ENCODE data around the gene CD300C. TPM values are rescaled to one million over a fixed set of nuclear protein-coding genes. Genes with fewer than 3 reads are reported as not detected.
A peak's percentile ranks its signal among the peaks of the same experiment; 100 is the strongest.
"Not testable (repeated sequence)": the region's sequence is repeated elsewhere in the genome, so short reads cannot be mapped to it uniquely, and the experiment has no call there.

The CD300C gene
- total RNA-seq, 4 donors from 2014 or later: 0.31 to 0.80 (median 0.53) TPM

DNA sequence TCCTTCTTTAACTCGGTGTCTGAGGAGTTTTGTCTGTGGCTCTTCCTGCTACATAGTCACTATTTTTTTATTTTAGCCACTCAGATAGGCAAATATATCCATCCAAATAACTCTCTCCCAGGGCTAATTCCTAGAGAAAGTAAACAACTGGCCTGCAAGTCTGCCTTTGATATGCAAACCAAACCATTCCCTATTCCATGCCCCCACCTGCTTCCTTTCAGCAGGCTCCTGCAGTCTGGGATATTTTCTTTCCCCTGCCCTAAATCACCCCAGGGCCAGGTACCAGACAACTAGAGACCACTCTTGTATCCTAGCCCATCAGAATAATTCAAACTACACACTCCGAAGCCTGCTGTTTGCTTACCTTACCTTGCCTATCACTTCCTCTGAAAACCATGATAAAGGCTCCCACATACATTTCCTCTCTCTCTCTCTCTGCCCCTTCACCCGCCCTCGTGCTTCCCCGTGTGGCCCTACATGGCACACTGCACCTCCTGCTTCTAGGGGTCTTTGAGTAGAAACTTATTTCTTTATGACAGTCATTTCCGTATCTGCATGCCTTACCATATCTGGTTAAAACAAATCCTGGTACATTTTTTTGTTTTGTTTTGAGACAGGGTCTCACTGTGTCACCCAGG lies 13.1 kb upstream of the CD300C start:
- H3K27ac ChIP-seq: no peak overlapping the region
- WGBS: 74% methylated on average over 6 of the region's 6 CpGs
- no peak overlapping the region for H3K4me3 ChIP-seq
- no peak for TF ChIP-seq POLR2A (IDR thresholded peaks at IDR 0.05)
- no peak for TF ChIP-seq EP300 (IDR thresholded peaks at IDR 0.05)
- TF ChIP-seq, protein P1, sequence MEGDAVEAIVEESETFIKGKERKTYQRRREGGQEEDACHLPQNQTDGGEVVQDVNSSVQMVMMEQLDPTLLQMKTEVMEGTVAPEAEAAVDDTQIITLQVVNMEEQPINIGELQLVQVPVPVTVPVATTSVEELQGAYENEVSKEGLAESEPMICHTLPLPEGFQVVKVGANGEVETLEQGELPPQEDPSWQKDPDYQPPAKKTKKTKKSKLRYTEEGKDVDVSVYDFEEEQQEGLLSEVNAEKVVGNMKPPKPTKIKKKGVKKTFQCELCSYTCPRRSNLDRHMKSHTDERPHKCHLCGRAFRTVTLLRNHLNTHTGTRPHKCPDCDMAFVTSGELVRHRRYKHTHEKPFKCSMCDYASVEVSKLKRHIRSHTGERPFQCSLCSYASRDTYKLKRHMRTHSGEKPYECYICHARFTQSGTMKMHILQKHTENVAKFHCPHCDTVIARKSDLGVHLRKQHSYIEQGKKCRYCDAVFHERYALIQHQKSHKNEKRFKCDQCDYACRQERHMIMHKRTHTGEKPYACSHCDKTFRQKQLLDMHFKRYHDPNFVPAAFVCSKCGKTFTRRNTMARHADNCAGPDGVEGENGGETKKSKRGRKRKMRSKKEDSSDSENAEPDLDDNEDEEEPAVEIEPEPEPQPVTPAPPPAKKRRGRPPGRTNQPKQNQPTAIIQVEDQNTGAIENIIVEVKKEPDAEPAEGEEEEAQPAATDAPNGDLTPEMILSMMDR (IDR thresholded peaks at IDR 0.05): no peak
- TF ChIP-seq POLR2AphosphoS5 (IDR thresholded peaks at IDR 0.05): no peak
- no peak for DNase-seq (ENCODE audit: low spot score in 2 of 2)
- H3K36me3 ChIP-seq: no peaks in the 10 kb centered on the region
- no peaks in the 10 kb centered on the region for H3K4me1 ChIP-seq
- H3K9me3 ChIP-seq: no peaks in the 10 kb centered on the region
- H3K27me3 ChIP-seq: peaks cover 12% of the 10 kb centered on the region

DNA sequence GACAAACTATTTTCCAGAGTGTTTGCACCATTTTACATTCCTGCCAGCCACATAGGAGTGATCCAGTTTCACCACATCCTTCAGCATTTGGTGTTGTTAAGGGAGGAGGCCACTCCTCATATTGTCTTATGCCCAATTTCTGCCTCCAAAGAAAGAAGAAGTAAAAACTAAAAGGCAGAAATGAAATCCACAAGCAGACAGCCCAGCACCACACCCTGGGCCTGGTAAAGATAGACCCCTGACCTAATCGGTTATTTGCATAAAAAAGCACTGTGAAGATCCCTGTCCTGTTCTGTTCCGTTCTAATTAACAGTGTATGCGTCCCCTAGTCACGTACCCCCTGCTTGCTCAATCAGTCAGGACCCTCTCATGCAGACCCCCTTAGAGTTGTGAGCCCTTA lies 12.5 kb upstream of the CD300C start:
- H3K36me3 ChIP-seq; H3K27ac ChIP-seq; DNase-seq (ENCODE audit: low spot score in 2 of 2); H3K27me3 ChIP-seq; H3K4me1 ChIP-seq; H3K9me3 ChIP-seq; H3K4me3 ChIP-seq: not testable (repeated sequence)
- 82% methylated on average over 4 of the region's 4 CpGs for WGBS

DNA sequence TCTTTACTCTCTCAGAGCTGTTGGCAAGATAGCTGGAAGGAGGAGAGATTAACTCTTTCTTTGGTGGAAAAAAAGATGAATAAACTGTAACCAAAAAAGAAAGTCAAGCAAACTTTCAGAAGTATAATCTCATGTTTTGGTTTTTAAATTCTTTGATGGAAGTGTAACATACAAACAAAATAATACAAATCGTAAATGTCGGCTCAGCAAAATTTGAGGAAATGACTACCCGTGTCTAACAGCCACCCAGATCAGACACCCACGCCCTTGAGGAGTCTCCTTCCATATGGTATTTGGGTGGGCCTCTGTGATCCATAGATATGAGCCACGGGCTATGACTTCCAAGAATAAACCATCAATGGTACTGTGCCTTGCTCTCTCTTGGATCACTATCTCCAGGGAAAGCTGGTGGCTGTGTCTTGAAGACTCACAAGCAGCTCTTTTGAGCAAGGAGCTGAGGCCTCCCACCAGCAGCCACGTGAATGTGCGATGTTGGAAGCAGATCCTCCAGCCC lies 9.6 kb upstream of the CD300C start:
- 66% methylated on average over 7 of the region's 7 CpGs for WGBS
- no peaks in the 10 kb centered on the region for H3K36me3 ChIP-seq
- peaks cover 11% of the 10 kb centered on the region for H3K27me3 ChIP-seq
- no peak for TF ChIP-seq EP300 (IDR thresholded peaks at IDR 0.05)
- no peak for TF ChIP-seq POLR2A (IDR thresholded peaks at IDR 0.05)
- TF ChIP-seq POLR2AphosphoS5 (IDR thresholded peaks at IDR 0.05): no peak
- TF ChIP-seq, protein P1 (IDR thresholded peaks at IDR 0.05): no peak
- DNase-seq (ENCODE audit: low spot score in 2 of 2): peak in 1 of 2 donors; percentile 38
- no peak overlapping the region for H3K4me3 ChIP-seq
- no peak overlapping the region for H3K27ac ChIP-seq
- no peaks in the 10 kb centered on the region for H3K4me1 ChIP-seq
- no peaks in the 10 kb centered on the region for H3K9me3 ChIP-seq

DNA sequence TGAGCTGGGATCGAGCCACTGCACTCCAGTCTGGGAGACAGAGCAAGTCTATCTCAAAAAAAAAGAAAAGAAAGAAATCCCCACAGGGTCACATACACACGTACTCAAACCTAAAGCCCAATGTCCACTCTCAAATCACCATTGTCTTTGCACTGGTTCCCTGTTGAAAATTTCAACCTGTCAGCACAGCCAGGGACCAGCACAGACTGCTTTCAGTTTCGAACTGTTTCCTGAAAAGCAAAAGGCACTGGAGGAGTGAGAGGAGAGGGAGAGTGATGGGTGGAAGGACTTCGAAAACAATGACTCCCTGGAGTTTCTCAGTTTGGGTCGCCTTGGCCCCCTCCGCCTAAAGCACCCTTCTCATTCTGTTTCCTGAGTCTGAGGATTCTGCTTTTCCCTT lies 9.0 kb upstream of the CD300C start:
- DNase-seq (ENCODE audit: low spot score in 2 of 2): no peak
- WGBS: 72% methylated on average over 6 of the region's 6 CpGs
- Histone ChIP-seq H3K4me3 (no peak overlapping the region), H3K4me1 (no peaks in the 10 kb centered on the region), H3K27ac (no peak overlapping the region), H3K27me3 (peaks cover 15% of the 10 kb centered on the region), H3K36me3 (no peaks in the 10 kb centered on the region), H3K9me3 (no peaks in the 10 kb centered on the region)
- TF ChIP-seq, protein P1 (IDR thresholded peaks at IDR 0.05): no peak
- TF ChIP-seq EP300 (IDR thresholded peaks at IDR 0.05) (no peak), POLR2A (IDR thresholded peaks at IDR 0.05) (no peak), POLR2AphosphoS5 (IDR thresholded peaks at IDR 0.05) (no peak)

DNA sequence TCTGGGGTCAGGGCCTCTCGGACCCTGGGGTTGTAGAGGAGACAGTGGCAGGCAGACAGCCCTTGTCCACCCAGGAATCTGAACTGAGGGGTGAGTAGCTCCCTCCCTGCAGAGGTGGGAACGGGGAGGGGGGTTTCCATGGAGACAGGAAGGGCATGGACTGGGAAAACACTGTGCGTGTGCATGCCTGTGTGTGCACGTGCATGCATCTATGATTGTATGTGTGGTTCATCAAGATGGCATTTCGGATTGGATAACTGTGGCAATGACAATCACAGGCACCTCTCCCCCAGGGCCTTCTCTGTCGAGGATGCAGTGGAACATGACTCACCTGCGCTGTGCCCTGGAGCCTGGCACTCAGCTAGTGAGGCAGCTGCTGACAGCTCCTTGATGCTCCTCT lies 6.1 kb upstream of the CD300C start:
- 68% methylated on average over 2 of the region's 7 CpGs for WGBS
- Histone ChIP-seq H3K27me3 (peaks cover 15% of the 10 kb centered on the region), H3K4me1 (no peaks in the 10 kb centered on the region), H3K4me3 (no peak overlapping the region), H3K9me3 (no peaks in the 10 kb centered on the region), H3K36me3 (no peaks in the 10 kb centered on the region), H3K27ac (no peak overlapping the region)
- DNase-seq (ENCODE audit: low spot score in 2 of 2): no peak
- TF ChIP-seq EP300 (IDR thresholded peaks at IDR 0.05) (no peak), POLR2AphosphoS5 (IDR thresholded peaks at IDR 0.05) (no peak), POLR2A (IDR thresholded peaks at IDR 0.05) (no peak)
- TF ChIP-seq, protein P1 (IDR thresholded peaks at IDR 0.05): no peak

DNA sequence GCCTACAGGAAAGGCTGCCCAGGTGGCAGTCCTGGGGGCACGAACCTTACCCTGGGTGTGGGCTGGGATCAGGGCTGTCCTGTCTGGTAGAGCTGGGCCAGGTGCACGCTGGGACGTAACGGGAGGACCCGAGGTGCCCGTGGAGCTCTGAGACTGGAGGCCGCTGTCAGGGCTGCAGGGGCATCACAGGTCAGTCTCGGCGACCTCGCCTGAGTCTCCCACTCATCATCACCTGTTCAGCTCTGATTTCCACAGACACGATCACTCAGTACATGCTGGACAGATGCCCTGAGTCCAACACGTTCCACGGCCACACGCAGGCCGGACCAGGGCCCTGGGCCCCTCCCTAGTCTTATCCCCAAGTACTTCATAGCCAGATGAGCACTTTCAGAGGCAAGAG lies 4.7 kb upstream of the CD300C start:
- no peak for DNase-seq (ENCODE audit: low spot score in 2 of 2)
- TF ChIP-seq, protein P1 (IDR thresholded peaks at IDR 0.05): no peak
- no peak for TF ChIP-seq EP300 (IDR thresholded peaks at IDR 0.05)
- TF ChIP-seq POLR2A (IDR thresholded peaks at IDR 0.05): no peak
- no peak overlapping the region for H3K27ac ChIP-seq
- no peaks in the 10 kb centered on the region for H3K9me3 ChIP-seq
- H3K36me3 ChIP-seq: no peaks in the 10 kb centered on the region
- peaks cover 15% of the 10 kb centered on the region for H3K27me3 ChIP-seq
- WGBS: 76% methylated on average over 8 of the region's 15 CpGs
- H3K4me1 ChIP-seq: no peaks in the 10 kb centered on the region
- H3K4me3 ChIP-seq: no peak overlapping the region
